Neutrophil (primary cell): ENCODE measurements around the gene STS.

ENCODE experiments used
- H3K27ac ChIP-seq: fragments of 200-600 bp; sonication (generic); 2 replicates; pipeline ENCODE4 v1.5.1; 2016; ENCODE audit warnings: mild to moderate bottlenecking, moderate library complexity
- H3K27me3 ChIP-seq: fragments of 200-600 bp; sonication (generic); 2 replicates; pipeline ENCODE4 v1.6.0; 2016; ENCODE audit warnings: mild to moderate bottlenecking
- H3K36me3 ChIP-seq: fragments of 200-600 bp; sonication (generic); 2 replicates; pipeline ENCODE4 v1.5.1; 2017
- H3K4me1 ChIP-seq, 2 experiments: fragments of 200-600 bp in 1 of 2; sonication (generic) in 1 of 2; 1 replicate in 1 of 2; 2 replicates in 1 of 2; pipeline versions ENCODE4 v1.5.1 to v1.6.1; 2013 to 2016; ENCODE audit warnings: low read depth in 1 of 2, low read length in 1 of 2, mild to moderate bottlenecking in 1 of 2, moderate library complexity in 1 of 2; ENCODE audit not compliant: control insufficient read depth in 1 of 2, insufficient read depth in 1 of 2
- H3K4me3 ChIP-seq, 2 experiments: fragments of 200-600 bp in 1 of 2; sonication (generic) in 1 of 2; 1 replicate in 1 of 2; 2 replicates in 1 of 2; pipeline ENCODE4 v1.5.1; 2013 to 2016; ENCODE audit warnings: low read depth in 1 of 2, low read length in 1 of 2, mild to moderate bottlenecking in 1 of 2, moderate library complexity in 1 of 2
- H3K9me3 ChIP-seq: fragments of 200-600 bp; sonication (generic); 2 replicates; pipeline ENCODE4 v1.5.1; 2016
- CTCF ChIP-seq: fragments of 200-600 bp; sonication (generic); IDR thresholded peaks from 2 replicates; pipeline ENCODE4 v1.5.1; 2016; ENCODE audit warnings: antibody characterized with exemption

Gene STS

GRCh38 chrX:7127056-7127455, 20.5 kb upstream of the STS start:
- Histone ChIP-seq H3K27ac (no peak overlapping the region), H3K4me3 (no peak overlapping the region), H3K27me3 (no peaks in the 10 kb centered on the region), H3K36me3 (no peaks in the 10 kb centered on the region), H3K9me3 (no peaks in the 10 kb centered on the region), H3K4me1 (no peaks in the 10 kb centered on the region)
- TF ChIP-seq CTCF = no peak

GRCh38 chrX:7131621-7132020, 15.9 kb upstream of the STS start:
- Histone ChIP-seq H3K36me3 (no peaks in the 10 kb centered on the region), H3K4me1 (no peaks in the 10 kb centered on the region), H3K27ac (no peak overlapping the region), H3K9me3 (no peaks in the 10 kb centered on the region), H3K27me3 (no peaks in the 10 kb centered on the region), H3K4me3 (no peak overlapping the region)
- TF ChIP-seq CTCF = no peak

- Histone ChIP-seq H3K4me3 (no peak overlapping the region), H3K27ac (no peak overlapping the region), H3K4me1 (no peaks in the 10 kb centered on the region), H3K36me3 (no peaks in the 10 kb centered on the region), H3K9me3 (no peaks in the 10 kb centered on the region), H3K27me3 (no peaks in the 10 kb centered on the region)
- TF ChIP-seq CTCF = no peak
Observed at GRCh38 chrX:7132335-7133049, 15.0 kb upstream of the STS start.

- H3K36me3 ChIP-seq = no peaks in the 10 kb centered on the region
- H3K4me3 ChIP-seq = no peak overlapping the region
- TF ChIP-seq CTCF = no peak
- H3K4me1 ChIP-seq = no peaks in the 10 kb centered on the region
- H3K27me3 ChIP-seq = no peaks in the 10 kb centered on the region
- no peak overlapping the region for H3K27ac ChIP-seq
- no peaks in the 10 kb centered on the region for H3K9me3 ChIP-seq
Observed at GRCh38 chrX:7133050-7133440, 14.5 kb upstream of the STS start.

- Histone ChIP-seq H3K9me3 (no peaks in the 10 kb centered on the region), H3K27me3 (no peaks in the 10 kb centered on the region), H3K4me1 (no peaks in the 10 kb centered on the region), H3K27ac (no peak overlapping the region), H3K4me3 (no peak overlapping the region), H3K36me3 (no peaks in the 10 kb centered on the region)
- TF ChIP-seq CTCF = no peak
Observed at GRCh38 chrX:7134981-7135380, 12.5 kb upstream of the STS start.
